ELR (cell line): ENCODE measurements around the gene FAM241B.

Experiments used
- DNase-seq: peaks from one replicate; pipeline ENCODE4 v3.0.0-alpha.2; 2015; ENCODE audit warnings: low read depth

The FAM241B gene

DNA sequence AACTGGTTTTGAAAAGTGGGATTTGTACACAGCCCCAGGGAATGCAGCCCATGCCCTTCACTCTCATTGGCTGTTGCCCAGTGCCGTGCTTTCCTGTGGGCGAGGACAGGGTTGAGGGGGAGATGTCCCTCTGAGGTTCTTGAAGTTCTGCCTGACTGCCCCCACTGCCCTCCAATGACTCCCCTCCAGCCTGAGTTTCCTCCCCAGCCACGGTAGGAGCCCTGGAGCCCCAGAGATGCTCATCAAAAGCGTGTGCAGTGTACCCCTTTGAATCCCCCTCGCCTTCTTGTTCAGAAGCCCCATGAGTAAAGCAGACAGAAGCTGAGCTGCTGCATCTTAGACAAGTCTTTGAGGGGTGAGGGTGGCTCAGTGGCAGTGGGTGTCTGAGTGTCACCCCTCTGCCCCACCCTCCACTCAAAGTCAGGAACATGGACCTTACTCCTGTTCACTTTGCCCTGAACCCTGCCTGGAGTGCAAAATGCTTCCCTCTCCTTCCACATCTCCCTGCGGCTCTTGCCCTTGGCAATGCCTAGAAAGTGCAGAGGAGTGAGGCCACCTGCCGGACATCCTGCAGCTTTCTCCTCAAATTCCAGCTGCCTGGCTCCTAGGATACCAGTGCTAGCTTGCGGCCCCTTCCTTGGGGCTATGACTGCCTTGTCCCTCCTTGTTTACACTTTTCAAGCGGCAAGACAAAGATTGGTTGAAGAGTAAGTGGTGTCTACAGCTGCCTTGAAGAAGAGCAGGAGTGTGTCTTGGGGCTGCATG lies 19.9 kb downstream of the FAM241B start:
- no peak for DNase-seq

DNA sequence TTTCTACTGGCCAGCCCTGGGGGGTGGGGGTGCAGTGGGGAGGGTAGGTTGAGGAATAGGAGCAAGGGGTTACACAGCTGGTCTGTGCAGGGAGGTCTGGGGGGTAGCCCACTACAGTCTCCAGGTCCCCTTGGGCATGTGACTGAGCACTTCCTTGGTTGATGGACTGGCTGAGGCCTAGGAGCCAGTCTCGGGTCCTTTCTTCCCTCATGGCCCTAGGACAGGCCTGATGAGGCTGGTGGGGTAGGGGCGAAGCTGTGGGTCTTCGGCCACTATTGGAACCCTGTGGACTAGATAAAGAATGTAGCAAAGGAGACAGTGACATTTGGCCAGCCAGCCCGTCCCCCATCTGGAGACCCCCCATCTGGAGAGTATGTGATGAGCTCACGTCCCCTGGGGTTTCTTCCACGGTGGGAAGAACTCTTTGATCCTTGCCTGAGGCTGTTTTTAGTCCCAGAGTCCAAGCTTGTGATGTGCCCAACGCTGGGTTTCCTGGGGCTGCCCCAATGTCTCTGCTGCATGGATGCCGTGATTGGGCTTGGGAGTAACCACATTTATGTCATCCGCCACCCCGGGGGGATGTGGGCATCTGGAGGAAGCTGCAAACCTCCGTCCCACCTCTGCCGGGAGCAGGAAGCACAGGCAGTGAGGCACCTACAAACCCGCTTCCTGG lies 20.7 kb downstream of the FAM241B start:
- DNase-seq, result peak; percentile 17

DNA sequence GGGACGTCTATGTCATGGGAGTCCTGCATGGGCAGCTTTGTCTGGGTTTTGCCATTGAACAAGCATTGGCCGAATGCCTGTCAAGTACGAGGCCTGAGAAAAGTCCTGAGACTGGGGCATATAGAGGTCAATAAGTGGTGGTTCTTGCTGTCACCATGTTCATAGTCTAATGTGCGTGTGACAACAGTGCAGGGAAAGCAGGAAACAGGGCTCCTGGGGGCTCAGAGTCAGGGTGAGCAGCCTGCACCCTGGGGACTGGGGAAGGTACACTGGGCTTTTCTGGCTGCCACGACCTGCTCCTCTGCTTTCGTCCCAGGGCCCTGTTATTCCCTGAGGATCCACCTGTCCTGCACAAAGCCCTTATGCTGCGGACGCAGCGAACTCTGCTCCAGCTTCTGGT lies 21.3 kb downstream of the FAM241B start:
- no peak for DNase-seq

DNA sequence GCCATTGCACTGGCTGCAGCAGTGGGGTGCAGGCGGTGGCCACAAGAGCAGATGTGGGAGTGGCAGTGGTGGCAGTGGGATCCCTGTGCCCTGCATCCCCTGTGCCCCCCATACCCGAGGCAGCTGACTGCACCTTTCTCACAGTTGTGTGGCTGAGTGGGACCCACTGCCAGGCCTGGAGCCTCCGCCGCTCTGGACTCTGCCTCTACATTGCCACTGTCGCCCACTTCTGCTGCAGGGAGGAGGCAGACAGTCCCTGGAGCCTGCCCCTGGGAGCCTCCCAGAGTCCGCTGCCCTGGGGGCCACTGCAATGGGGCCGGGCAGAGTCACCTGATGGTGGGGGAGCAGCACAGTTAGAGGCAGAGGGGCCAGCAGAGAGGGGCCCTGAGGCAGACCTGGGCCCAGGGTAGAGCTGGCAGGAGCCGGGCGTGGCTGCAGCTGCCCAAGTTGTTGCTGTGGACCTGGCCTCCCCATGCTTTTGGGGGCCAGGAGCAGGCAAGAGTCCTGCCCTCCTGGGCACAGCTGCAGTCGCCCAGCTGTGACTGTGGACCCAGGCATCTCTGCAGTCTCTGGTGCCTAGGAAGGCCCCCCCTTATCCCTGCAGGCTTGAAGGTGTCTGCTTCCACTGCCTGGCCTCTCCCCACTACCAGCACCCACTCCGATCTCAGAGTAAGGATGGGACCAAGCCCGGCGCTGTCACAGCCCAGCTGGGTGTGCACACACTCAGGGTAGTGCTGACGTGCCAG lies 22.2 kb downstream of the FAM241B start:
- DNase-seq, result no peak

DNA sequence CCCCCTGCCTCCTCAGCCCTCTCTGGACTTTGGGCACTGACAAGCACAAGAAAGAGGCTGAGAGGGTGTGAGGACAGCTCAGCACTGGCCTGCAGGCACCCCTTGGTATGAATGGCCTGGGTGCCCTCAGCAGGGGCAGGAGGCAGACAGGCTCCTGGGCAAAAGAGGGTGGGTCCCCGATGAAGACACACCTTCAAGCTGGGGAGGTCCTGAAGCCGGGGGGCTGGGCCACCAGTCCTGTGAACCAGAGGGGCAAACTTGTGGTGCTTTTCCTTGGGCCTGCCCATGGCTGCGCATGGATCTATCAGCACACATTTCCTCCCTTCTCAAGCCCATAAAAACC lies 22.8 kb downstream of the FAM241B start:
- DNase-seq, result no peak

DNA sequence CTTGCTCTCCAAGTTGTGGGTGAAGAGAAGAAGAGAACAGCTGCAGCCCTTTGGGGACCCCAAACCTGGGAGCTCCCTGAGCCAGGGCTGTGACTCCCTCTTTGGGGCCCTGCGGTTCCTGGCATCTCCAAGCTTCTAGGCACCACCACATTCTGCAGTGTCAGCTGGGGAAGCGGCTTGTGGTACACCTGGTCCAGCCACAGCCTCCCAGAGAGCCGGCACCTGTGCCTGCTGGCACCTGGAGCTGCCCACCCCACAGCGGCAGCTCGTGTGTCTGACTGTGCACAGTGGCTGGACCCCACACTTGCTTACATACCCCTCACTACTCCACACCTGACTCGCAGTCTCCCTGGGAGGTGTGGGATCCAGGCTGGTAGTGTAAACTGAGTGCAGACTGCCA lies 23.5 kb downstream of the FAM241B start:
- no peak for DNase-seq

DNA sequence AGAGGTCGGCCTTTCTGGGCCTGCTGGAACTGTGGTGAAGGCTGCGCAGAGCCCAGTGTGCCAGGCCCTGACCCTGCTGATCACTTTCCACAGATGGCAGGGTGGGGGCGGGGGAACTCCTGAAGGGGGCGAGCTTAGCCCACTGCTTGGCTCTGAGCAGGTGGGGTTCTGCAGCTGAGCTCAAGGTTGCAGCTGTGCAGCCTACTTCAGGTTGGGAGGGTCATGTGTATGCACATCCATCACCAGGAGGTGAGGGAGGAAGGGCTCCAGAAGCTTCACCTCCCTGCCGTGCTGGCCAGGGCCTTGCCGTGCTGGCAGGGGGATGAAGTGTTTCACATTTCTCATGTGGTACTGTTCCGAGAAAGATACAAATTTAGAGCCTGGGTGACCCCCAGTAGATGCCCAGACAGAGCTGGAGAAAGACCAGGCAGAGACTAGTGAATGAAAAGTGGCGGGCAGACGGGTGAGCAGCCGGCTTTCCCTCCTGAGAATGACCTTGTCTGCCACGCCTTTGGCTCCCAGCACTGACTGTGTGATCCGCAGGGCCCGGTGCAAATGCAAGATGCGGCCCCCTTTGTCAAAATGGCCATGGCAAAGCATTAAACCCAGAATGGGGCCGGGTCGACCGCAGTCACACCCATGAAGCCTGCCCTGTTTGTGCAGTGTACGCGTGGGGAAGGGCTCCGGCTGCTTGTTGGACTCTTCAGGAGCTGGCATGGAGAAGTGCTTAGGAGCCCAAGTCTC lies 25.2 kb downstream of the FAM241B start:
- no peak for DNase-seq

DNA sequence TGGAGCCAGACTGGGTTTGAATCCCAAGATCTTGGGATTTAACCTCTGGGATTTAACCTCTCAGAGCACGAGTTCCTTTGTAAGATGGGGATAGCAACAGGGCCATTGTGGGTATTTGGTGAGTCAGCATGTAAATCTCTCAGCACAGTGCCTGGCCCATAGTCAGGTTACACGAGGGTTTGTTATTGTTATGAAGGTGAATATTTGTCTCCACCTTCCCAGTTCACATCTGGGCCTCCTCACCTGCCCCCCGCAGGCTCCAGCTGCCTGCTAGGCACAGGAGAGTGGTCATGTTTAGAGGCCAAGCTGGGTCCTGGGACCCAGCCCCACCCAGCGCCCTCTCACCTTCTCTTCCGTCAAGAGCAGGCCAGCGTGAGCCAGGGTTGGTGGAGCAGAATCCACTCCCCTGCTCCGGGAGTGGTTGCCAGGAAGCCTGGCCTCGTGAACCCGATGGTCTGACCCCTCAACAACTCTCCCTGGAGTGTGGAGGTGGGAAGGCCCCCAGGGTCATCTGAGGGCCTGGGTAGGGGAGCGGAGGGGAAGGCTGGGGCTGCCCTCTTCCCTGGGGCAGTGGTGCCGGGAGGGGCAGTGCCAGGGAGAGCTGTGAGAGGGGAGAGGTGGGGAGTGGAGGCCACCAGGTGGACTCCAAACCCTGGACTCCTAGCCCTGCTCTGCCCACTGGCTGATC lies 26.0 kb downstream of the FAM241B start:
- DNase-seq, result no peak

DNA sequence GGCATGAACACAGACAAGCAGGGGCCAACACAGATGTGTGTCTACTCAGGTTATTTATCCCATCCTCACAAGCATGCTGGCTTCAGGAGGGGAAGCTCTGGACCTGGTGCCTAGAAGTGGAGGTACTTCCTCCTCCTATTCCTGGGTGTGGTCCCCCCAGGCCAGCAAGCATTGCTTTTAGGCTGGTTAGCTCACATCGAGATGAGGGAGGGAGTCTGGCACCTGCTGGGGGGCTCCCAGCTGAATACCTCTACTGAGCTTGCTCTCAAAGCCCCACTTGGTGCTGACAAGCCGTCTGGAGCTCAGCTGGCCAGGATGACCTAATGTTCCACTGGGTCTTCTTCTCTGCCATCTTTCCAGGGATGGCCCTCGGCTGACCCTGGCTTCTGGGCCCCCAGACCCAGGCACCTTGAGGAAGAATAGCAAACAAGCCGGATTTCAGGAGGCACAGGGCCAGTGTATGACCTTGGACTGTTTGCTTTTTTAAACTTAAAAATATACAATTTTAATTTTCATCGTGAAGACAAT lies 26.8 kb downstream of the FAM241B start:
- DNase-seq, result no peak

DNA sequence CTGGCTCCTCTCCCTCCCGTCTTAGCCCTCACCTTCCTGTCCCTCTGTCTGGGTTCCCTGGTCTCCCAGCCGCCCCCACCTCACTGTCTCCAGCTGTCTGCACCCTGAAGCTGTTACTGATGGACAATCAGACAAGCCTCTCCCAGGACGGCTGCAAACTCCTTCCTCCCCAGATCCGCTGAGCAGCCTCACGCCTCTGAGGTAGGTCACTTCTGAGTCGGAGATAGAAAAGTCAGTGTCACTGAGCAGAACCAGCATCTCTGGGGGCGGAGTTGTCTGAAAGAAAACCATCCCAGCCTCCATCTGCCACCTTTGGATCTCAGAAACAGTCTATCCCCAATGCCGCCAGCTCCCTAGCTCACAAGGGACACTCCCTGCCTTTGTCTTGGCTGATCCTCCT lies 27.4 kb downstream of the FAM241B start:
- no peak for DNase-seq

DNA sequence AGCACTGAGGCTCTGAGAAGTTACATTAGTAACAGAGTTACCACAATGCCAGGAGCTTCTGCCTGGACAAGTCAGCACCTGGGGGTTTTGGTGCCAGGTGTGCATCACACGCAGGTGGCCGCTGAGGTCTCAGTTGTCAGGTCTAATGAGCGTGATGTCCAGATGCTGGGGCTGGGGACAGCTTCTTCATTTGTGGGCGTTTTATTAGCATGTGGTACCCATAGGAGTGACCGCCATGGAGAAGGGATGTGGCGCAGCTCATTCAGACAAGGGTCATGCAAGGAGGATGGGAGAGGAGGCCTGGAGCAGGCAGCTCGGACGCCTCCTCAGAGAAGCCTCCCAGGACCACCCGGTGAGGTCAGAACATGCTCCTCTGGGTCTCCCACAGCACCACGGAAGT lies 27.8 kb downstream of the FAM241B start:
- DNase-seq, result no peak

DNA sequence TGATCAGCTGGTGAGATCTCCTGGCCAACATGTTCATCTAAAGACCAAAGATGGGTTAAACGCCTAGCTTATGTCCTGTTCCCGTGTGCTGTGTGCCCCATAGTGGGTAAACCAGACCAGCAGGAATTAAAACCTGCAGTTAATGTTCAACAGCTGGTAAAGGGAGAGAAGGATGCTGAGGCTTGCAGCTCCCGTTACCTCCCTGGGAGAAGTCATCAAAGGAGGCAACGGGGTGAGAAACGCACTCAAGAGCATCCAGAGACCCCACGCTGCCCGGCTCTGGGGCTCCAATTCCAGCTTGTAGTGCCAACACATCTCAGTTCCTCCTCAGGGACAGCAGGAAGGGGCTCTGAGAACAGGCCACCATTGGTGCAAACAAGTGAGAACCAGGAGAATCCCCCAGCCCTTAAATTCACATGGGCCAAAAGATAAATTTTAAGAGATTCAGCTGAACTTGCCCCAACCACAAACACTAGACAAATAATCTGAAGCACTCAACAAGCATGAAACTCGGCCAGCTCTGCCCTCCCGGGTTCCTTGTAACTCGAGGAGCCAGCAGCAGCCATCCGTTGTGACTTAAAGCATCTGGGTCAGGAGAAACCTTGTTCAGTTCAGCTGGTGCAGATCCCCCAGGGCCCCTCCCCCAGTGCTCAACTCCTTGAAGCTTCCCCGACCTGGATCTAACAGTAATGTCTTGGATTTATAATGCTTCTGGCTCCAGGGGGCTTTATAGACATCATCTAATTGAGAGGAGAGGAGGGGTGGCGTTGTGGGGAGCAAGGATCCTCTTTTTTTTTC lies 29.4 kb downstream of the FAM241B start:
- no peak for DNase-seq

DNA sequence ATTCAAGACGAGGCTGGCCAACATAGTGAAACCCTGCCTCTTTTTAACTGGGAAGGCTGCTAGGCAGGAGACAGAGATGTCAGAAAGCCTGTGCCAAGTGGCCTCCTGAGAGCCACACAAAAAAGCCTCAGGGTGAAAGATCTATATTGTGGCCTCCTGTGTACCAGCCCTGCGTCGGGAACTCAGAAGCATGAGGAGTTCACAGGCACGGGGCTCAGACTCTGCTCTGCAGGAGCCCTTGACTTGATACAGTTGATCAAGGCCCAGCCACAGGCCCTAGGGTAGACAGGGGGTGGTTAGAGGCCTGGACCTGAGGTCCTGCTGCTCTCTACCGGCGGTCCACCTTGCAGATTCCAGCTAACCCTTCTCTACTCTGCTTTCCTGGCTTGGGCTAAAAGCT lies 30.2 kb downstream of the FAM241B start:
- DNase-seq, result no peak

DNA sequence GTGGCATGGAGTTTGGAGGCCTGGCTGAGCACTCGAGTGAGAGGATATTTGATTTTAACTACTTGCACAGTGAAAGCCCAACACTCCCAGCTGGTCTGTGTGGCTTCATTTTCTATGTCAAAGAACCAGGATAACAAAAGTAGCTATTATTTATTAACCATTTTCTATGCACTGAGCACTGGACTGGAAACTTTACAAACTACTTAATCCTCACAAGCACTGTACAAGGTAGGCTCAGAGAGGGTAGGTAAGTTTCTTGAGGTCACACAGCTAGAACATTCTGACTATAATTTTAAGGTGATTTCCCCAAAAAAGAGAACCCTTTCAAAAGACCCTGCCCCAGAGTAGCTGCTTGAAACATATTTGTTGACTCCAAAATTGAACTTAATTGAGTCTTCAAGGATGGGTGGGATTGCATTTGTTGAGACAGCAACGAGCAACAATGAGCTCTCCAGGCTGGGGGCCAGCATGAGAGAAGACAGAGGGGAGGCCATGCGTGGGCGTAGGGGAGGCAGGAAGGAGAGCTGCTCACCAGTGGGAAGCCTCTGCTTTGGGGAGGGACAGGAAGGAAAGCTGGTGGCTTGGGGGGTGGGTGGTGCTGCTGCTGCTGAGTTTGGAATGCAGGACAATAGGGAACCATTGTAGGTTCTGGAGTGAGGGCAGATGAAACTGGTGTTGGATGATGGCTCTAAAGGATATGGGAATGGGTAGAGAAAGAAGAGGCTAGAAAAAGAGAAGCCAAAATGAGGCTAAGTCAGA lies 31.5 kb downstream of the FAM241B start:
- DNase-seq, result no peak

DNA sequence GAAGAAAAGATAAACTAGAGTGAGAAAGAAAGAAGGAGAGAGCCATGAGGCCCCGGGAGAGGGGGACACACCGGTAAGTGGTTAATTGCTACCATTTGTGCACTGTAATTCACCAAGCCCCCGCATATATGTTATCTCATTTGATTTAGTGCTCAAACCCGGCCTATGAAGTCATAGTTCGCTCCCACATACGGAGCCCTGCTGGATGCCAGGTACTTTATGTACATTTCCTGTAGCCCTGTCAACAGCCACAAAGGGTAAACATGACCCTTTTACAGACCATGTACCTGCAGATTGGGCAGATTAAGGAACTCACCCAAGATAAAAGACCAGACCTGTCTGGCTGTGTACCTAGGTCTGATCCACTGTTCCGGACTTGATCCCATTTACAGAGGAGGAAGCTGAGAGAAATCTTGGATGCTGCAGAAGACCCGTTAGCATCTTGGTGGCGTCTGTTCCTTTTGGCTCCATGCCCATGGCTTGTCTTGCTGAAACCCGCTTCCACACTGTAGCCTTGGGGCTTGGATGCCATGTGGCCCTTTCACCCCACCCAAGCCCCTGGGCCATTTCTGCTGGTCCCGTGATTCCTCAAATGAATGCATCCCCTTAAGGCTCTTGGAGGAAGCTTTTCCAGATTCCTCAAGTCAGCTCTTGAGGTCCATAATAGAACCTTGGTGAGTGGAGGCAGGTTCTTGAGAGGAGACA lies 32.3 kb downstream of the FAM241B start:
- DNase-seq, result no peak

DNA sequence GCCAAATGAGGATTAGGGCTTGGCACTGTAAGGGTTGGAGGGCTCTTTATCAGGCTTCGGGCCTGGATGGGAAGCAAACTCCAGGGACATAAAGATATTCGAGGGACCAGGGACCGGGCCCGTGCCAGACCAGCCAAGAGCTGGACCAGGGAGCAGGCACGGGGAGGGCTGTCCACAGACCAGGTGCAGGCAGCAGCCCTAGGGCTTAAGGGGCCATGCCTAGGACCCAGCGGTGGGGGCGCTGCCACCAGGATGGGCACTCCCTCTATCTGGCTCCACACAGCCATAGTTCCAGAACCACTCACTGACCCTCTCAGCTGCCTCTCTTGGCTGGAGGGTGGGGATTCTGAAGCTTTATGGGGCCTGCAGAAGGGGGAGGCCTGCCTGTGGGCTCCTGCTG lies 32.9 kb downstream of the FAM241B start:
- DNase-seq, result no peak

DNA sequence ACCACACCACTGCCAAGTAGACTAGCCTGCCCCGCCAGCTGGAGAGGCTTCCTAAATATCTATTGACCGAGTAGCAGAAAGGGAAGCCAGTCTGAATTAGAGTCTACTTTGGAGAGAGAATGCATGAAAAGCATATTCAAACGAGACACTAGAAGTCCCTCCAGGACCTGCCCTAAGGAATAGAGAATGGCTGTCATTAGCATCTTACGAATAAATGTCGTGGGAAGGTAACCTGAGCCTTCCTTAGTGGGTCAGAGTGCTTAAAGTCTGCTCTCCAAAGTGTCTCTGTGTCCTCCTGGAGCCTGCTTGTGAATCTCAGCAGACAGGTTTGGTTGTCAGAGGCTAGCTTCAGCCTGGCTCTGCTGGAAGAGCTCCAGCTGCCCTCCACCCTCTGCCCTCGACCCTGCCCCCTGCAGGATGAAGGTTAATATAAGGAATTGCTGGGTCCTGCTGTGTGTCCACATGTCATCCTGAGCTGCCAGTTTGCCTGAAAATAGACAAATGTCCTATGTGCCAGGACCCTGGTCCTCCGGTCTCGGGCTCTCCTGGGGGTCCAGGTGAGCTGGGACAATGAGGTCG lies 33.4 kb downstream of the FAM241B start:
- DNase-seq, result no peak

DNA sequence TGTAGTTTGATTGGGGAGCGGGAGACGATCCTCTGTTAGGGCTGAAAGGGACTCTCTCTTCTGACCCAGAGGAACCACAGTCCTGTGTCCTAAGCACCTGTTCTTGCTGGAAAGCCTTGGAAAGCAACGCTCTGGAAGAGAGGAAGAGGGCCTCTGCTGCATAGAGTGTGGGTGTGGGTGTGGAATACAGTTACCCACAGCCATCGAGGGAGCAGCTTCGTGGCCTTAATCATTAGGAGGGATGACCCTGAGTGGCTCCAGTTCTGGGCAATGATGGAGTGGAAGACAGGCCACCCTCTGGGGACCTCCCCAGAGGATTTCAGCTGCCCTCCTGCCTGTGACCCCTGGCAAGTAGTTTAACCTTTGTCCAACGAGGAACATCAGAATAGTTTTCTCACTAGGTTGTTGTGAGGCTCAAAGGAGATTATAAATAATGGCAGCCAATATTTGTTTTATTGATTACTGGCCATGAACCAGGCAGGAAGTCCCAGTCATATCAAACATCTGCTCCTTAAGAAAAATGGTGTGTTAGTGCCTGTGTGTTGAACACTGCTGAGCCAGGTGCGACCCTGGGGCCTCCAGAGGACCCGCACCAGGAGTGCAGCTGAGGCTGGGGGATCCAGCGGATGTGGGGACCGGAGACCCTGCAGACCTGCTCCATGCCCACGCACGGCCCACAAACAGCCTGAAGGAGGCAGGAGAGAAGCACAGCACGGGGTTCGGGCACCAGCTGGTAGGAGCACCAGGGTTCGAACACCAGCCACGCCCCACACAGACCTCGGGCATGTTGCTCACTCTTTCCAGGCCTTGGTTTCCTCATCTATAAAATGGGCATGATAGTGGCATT lies 35.6 kb downstream of the FAM241B start:
- DNase-seq, result no peak
